DOHH2 (cell line): ENCODE data around the gene KDM4C.

Experiments used
- EZH2phosphoT487 ChIP-seq: fragments of 200-600 bp; sonication (generic); IDR thresholded peaks from 2 replicates; pipeline ENCODE4 v1.6.1; 2017; ENCODE audit warnings: borderline replicate concordance, mild to moderate bottlenecking, antibody characterized with exemption, low read length, moderate library complexity, mixed read lengths
- TF ChIP-seq, protein P1 (sequence below): fragments of 200-600 bp; sonication (generic); IDR thresholded peaks from one replicate; pipeline ENCODE4 v1.5.1; 2014; ENCODE audit warnings: antibody characterized with exemption, mild to moderate bottlenecking, low read depth, low read length; ENCODE audit not compliant: poor library complexity, severe bottlenecking

DNA sequence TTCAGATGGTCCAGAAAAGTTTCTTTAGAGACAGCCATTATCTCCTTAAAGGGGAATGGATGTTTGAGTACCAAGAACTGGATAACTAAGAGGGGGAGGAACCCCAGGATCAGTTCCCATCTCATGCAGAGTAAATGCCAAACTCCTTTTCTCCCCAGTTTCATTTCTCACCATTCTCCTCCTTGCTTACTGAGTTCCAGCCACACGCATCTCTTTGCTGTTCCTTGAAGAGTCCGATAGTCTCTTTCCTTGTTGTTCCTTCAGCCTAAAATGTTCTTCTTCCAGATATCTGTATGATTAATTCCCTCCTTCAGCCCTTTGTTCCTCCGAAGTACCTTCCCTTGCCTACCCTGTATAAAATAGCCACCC is 30.0 kb downstream of the KDM4C start:
- TF ChIP-seq, protein P1, sequence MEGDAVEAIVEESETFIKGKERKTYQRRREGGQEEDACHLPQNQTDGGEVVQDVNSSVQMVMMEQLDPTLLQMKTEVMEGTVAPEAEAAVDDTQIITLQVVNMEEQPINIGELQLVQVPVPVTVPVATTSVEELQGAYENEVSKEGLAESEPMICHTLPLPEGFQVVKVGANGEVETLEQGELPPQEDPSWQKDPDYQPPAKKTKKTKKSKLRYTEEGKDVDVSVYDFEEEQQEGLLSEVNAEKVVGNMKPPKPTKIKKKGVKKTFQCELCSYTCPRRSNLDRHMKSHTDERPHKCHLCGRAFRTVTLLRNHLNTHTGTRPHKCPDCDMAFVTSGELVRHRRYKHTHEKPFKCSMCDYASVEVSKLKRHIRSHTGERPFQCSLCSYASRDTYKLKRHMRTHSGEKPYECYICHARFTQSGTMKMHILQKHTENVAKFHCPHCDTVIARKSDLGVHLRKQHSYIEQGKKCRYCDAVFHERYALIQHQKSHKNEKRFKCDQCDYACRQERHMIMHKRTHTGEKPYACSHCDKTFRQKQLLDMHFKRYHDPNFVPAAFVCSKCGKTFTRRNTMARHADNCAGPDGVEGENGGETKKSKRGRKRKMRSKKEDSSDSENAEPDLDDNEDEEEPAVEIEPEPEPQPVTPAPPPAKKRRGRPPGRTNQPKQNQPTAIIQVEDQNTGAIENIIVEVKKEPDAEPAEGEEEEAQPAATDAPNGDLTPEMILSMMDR, result no peak
- TF ChIP-seq EZH2phosphoT487, result no peak
